NCI-H2107 treated with DMSO at 0.1 percent for 48 hours (cell line): ENCODE data around the gene PDE4D.
"Not testable (repeated sequence)": the region's sequence is repeated elsewhere in the genome, so short reads cannot be mapped to it uniquely, and the experiment has no call there.

Experiments used
- DNase-seq: peaks from one replicate; lab custom pipeline; 2025; ENCODE audit not compliant: unreplicated experiment; lab: John Stamatoyannopoulos, UW

The PDE4D gene

DNA sequence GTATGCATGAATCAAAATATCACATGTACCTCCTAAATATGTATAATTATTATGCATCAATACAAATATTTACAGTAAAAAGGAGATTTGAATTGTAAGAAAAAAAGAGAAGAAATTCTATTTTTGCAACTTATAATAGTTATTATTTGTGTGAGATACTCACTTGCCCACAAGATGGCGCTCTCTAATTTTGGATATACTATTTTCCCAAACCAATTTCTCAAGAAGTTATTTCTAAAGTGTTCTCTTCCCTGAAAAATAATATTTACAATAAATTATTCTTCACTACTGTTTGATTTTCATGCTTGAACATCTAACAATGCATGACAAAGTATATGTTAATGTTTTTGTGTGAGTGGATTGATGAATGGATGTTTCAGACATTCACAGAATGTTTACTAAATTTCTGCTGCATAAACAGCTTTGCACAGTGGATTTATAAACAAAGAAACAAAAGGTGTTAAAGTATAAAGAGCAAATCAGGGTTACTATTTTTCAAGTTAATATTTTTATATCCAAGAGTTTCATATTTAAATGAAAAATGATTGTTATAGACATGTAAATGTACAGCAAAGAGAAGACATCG is 503.4 kb downstream of the PDE4D start:
- no peak for DNase-seq

- DNase-seq = no peak
Observed at GRCh38 chr5:59387127-59387526, 506.4 kb downstream of the PDE4D start.

- DNase-seq = no peak
Observed at GRCh38 chr5:59385700-59386099, 507.8 kb downstream of the PDE4D start.

- peak; percentile 53 for DNase-seq
Observed at GRCh38 chr5:59380350-59380951, 513.1 kb downstream of the PDE4D start.

DNA sequence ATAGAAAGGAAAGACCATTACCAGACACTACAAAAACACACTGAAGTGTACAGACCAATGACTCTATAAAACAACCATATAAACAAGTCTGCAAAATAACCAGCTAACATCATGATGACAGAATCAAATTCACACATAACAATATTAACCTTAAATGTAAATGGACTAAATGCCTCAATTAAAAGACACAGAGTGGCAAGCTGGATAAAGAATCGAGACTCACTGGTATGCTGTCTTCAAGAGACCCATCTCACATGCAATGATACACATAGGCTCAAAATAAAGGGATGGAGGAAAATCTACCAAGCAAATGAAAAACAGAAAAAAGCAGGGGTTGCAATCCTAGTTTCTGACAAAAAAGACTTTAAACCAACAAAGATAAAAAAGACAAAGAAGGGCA is 519.5 kb downstream of the PDE4D start:
- not testable (repeated sequence) for DNase-seq

DNA sequence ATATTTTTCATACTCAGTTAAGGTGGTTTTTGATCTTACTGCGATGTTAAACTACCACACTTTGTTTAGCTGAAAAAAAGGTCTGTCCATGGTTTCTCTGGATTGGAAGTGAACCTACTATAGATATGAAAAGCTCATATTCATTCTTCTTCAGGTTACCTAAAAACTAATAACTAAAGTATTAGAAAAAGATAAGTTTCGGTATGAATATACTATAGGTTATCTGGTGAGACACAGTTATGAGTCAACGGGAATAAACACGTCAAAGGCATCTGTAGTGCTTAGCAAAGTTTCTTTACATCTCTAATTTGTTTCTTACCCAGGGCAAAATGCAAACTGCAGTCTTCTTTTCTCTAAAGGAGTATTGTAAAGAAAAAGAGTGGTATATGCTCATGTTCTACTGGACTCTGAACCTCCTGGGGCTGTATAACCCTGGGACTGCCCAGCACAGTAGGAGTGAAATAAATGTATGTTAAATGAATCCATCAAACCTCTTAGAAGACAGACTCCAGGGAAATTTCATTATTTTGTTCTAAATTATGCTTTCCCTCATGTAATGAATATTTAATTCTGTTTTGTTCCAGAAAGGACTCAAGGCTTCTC is 521.9 kb downstream of the PDE4D start:
- no peak for DNase-seq

GRCh38 chr5:59368951-59369350 is 524.6 kb downstream of the PDE4D start:
- no peak for DNase-seq

- DNase-seq = peak; percentile 8
Observed at GRCh38 chr5:59367791-59368394, 525.6 kb downstream of the PDE4D start.

DNA sequence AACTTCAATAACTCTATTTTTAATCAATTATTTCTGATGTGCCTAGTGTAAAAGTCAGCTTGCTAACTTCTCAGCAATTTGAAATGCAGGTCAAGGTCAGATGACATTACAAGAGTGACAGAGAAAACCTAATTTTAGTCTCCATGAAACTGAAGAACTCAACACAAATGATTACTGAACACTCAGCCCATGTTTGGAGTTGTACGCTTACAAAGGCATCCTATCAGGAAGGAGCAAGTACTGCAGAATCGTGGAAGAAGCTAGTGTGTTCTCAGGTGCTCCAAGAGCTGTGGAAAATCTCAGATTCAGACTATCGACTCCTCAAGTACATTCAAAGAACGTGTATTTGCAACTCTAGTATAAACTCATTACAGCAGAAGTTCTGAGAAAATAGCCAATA is 526.7 kb downstream of the PDE4D start:
- no peak for DNase-seq

DNA sequence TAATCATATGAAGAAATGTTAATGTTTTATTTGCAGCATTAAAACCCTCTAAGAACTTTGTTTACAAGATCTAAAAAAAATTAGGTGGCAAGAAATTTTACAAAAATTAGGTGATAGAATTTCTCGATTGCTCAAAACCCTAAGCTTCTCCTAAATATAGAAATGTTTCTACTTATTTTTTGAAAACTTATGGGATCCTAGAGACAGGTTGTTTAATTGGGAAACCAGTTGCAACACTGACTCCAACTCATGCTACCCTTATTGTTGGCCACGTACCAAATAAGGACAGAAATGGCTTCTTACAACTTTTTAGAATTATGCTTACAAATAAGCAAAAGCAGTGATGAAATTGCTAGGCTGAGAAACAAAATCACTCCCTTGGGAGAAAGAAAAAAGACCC is 531.1 kb downstream of the PDE4D start:
- DNase-seq = no peak

GRCh38 chr5:59361454-59361853 is 532.1 kb downstream of the PDE4D start:
- DNase-seq = no peak

DNA sequence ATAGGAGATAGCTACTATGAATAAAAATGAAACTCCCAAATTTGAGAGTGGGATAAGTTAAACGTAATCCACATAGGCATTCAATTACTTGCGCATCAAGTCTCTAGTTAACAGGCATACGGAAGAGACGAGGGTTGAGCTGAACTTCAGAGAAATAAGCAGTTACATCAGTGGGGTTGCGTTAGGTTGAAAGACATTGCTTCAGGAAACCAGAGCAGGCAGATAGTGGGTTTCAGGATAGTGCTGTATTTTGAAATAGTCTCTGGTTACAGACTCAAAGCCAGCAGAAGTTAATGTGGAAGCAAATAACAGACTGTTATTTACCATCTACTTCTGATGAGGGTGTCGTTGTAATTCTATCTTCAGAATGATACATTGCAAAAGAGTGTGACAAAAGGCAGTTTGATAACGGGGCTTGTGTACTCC is 533.4 kb downstream of the PDE4D start:
- peak; percentile 38 for DNase-seq

- no peak for DNase-seq
Observed at GRCh38 chr5:59358005-59358861, 535.3 kb downstream of the PDE4D start.

GRCh38 chr5:59357381-59357977 is 536.0 kb downstream of the PDE4D start:
- no peak for DNase-seq

DNA sequence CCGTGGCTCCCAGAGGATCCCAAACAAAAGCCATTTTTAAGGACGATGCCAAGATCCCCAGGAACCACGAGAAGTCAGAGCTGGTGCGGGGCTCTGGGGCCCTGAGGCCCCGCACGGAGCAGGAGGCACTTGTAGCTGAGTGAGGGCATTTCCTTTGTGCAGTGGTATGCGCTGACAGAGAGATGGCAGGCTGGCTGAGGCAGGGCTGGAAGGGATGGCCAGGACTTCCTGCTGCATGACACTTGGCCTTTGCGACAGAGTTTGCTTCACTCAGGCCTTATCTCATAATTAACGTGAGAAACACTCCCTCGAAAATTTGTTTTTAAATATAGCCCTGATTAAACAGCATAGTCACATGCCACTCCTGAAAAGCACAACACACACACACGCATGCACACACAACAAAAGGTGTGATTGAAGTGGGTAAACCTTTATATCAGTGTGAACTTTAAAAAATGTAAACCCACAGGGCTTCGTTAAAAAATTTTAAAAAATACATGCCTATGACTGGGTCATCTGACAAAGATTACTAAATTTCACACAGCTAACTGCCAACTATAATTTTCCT is 536.6 kb downstream of the PDE4D start:
- no peak for DNase-seq

GRCh38 chr5:59354811-59355210 is 538.7 kb downstream of the PDE4D start:
- no peak for DNase-seq

GRCh38 chr5:59354274-59354673 is 539.3 kb downstream of the PDE4D start:
- no peak for DNase-seq

GRCh38 chr5:59351076-59351794 is 542.3 kb downstream of the PDE4D start:
- DNase-seq = no peak

DNA sequence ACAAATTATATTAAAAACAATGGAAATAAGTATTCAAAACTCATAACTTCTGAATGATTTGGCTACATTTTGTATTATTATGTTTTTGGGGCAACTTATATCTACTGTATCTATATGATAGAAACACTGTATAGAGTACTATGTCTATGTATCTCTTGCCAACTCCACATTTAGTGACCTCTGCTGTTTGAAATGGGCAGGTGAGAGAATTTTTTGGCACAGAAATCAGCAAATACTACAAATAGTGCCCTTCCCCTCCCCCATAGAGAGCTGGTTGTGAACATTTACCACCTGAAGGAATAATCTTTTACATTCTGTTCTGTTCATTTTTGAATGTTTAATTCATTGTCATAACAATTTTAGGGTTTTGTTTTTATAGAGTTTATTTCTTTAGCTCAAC is 545.3 kb downstream of the PDE4D start:
- no peak for DNase-seq

DNA sequence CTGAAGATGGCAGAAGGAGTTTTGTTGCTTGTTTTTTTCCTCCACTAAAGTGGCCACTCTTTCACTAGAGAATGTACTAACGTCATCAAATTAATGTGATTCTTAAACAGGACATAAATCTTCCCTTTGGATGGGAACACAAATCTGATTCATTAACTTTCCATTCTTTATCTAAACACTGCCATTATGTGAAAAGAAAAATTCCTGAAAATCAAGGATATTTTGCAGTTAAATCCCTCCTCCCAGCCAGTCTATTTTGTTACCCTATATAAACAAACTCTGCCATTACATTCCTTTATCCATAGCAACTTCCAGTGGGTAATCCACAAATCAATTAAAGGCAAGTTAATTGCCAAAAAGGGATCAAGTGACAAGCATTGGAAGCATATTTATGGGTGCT is 546.5 kb downstream of the PDE4D start:
- DNase-seq = no peak
